ENCODE measurements around the gene NR4A3. TPM values are rescaled to one million over a fixed set of nuclear protein-coding genes. Genes with fewer than 3 reads are reported as not detected.

The NR4A3 gene
- total and polyA plus RNA-seq, 10 of the 15 experiments (the other 5 are each of a cell fraction or from before 2014, with no cell fraction given): 0.04 to 2.1 (median 0.64) TPM; not detected in 1

DNA sequence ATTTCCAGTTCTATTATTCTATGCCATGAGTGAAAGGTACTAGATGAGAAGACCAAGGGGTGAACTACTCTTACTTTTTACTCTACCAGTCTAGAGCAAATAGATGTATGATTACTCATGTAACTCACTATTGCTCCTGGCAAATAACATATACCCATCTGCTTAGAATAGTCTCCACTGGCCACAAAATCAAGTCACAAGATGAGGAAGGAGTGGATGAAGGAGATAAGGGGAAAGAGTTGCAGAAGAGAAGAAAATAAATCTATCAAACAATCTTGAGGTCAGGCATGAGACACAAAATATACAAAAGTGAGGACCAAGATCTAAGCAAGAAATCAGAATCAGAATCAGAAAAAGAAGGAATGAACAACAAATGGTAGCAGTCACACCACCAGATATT lies 13.7 kb upstream of the NR4A3 start:
- Histone ChIP-seq H3K4me1 (ENCODE audit: control insufficient read depth, insufficient read depth, low read length) (peaks cover 6% of the 10 kb centered on the region), H2AFZ (ENCODE audit: control insufficient read depth, low read depth, low read length) (no peak overlapping the region), H4K20me1 (ENCODE audit: control insufficient read depth, insufficient read depth) (no peaks in the 10 kb centered on the region), H3K79me2 (ENCODE audit: control insufficient read depth, insufficient read depth, low read length) (no peaks in the 10 kb centered on the region), H3K36me3 (ENCODE audit: control insufficient read depth in 2 of 2, insufficient read depth in 2 of 2, low read length in 1 of 2) (no peaks in the 10 kb centered on the region), H3K4me2 (ENCODE audit: control insufficient read depth, insufficient read depth) (no peak overlapping the region), H3K27me3 (replicated peaks in 1 of 2; ENCODE audit: control insufficient read depth in 2 of 2, insufficient read depth in 2 of 2, low read length in 1 of 2) (no peaks in the 10 kb centered on the region), H3K4me3 (no peak overlapping the region), H3K9me3 (replicated peaks; ENCODE audit: control insufficient read depth, insufficient read depth, low read length) (no peaks in the 10 kb centered on the region), H3K27ac (ENCODE audit: control insufficient read depth, insufficient read depth) (no peak overlapping the region), H3K9ac (ENCODE audit: control insufficient read depth, insufficient read depth, low read length) (no peak overlapping the region)
- CTCF ChIA-PET: no interaction called here
- in situ Hi-C loops (cut with MboI) (loop anchor here (5.0 to 25.0 kb wide), 4 partner anchors 204 to 626 kb away; no protein-coding TSS in a partner anchor), intact Hi-C loops (cut with micrococcal nuclease; ENCODE audit: unreplicated experiment) (loop anchor here (2.0 to 5.0 kb wide), 2 partner anchors 203 to 541 kb away; no protein-coding TSS in a partner anchor)
- DNase-seq (ENCODE audit: low read depth, low spot score) (no peak), ATAC-seq (no peak), FAIRE-seq (no peak)
- BruUV-seq (replicated peaks): no TSS peak
- SMC1A ChIA-PET (ENCODE audit: uncharacterized antibody, unreplicated experiment): no interaction called here
- no peak for TF ChIP-seq SREBF1 (IDR thresholded peaks at IDR 0.05; ENCODE audit: low read length)
- no peak for TF ChIP-seq BRCA1 (IDR thresholded peaks at IDR 0.05; ENCODE audit: low read depth, low read length)
- no peak for TF ChIP-seq MYC (IDR thresholded peaks at IDR 0.05; ENCODE audit: insufficient read depth, insufficient read length, insufficient replicate concordance, low read length, severe bottlenecking)
- no peak for TF ChIP-seq FOS (IDR thresholded peaks at IDR 0.05; ENCODE audit: borderline replicate concordance, extremely low read depth, insufficient read length)
- no peak for TF ChIP-seq BACH1 (IDR thresholded peaks at IDR 0.05; ENCODE audit: borderline replicate concordance)
- TF ChIP-seq, protein P1, sequence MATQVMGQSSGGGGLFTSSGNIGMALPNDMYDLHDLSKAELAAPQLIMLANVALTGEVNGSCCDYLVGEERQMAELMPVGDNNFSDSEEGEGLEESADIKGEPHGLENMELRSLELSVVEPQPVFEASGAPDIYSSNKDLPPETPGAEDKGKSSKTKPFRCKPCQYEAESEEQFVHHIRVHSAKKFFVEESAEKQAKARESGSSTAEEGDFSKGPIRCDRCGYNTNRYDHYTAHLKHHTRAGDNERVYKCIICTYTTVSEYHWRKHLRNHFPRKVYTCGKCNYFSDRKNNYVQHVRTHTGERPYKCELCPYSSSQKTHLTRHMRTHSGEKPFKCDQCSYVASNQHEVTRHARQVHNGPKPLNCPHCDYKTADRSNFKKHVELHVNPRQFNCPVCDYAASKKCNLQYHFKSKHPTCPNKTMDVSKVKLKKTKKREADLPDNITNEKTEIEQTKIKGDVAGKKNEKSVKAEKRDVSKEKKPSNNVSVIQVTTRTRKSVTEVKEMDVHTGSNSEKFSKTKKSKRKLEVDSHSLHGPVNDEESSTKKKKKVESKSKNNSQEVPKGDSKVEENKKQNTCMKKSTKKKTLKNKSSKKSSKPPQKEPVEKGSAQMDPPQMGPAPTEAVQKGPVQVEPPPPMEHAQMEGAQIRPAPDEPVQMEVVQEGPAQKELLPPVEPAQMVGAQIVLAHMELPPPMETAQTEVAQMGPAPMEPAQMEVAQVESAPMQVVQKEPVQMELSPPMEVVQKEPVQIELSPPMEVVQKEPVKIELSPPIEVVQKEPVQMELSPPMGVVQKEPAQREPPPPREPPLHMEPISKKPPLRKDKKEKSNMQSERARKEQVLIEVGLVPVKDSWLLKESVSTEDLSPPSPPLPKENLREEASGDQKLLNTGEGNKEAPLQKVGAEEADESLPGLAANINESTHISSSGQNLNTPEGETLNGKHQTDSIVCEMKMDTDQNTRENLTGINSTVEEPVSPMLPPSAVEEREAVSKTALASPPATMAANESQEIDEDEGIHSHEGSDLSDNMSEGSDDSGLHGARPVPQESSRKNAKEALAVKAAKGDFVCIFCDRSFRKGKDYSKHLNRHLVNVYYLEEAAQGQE (IDR thresholded peaks at IDR 0.05; ENCODE audit: low read depth, low read length): no peak
- TF ChIP-seq MYB (IDR thresholded peaks at IDR 0.05; ENCODE audit: borderline replicate concordance, low read depth, low read length): no peak
- RAD21 ChIA-PET (ENCODE audit: unreplicated experiment): no interaction called here
- POLR2A ChIA-PET: no interaction called here

All from GM12878 (cell line).